Tibial nerve (tissue), 3 donors: ENCODE data around the gene GARS1.

Source experiments
- CTCF ChIP-seq, 5 experiments: fragments of 200-600 bp in 3 of 5; fragments of 450-650 bp in 2 of 5; sonication (generic) in 3 of 5; IDR thresholded peaks; one replicate each; pipeline ENCODE4 v1.5.1; 2016 to 2019; ENCODE audit warnings: antibody characterized with exemption in 5 of 5, mild to moderate bottlenecking in 3 of 5, moderate library complexity in 2 of 5
- POLR2A ChIP-seq, 2 donors: fragments of 450-650 bp; IDR thresholded peaks; one replicate each; pipeline ENCODE4 v1.6.1; 2017; ENCODE audit warnings: antibody characterized with exemption in 2 of 2, mild to moderate bottlenecking in 2 of 2, moderate library complexity in 2 of 2

GRCh38 chr7:30662431-30662939 is 67.8 kb downstream of the GARS1 start:
- TF ChIP-seq CTCF (IDR thresholded peaks at IDR 0.05) (no peak), POLR2A (IDR thresholded peaks at IDR 0.05) (no peak)
